WTC11 (cell line): Measurements from ENCODE around the gene TBC1D14. TPM values are rescaled to one million over a fixed set of nuclear protein-coding genes. Genes with fewer than 3 reads are reported as not detected.

Experiments used
- AFF4 ChIP-seq: sonication (generic); formaldehyde crosslinking; IDR thresholded peaks from 2 replicates; pipeline ENCODE4 v1.8.1; 2023; ENCODE audit warnings: mild to moderate bottlenecking, missing genetic modification reagents, borderline replicate concordance
- ARID4B ChIP-seq: sonication (generic); formaldehyde crosslinking; IDR thresholded peaks from 2 replicates; pipeline ENCODE4 v1.8.0; 2023; ENCODE audit warnings: missing genetic modification reagents, mild to moderate bottlenecking, borderline replicate concordance
- CTCF ChIP-seq: fragments of 200-600 bp; IDR thresholded peaks from 2 replicates; pipeline ENCODE4 v1.8.0; 2022; ENCODE audit warnings: antibody characterized with exemption
- FOXJ3 ChIP-seq: sonication (generic); formaldehyde crosslinking; IDR thresholded peaks from 2 replicates; pipeline ENCODE4 v1.9.0; 2021; ENCODE audit warnings: missing genetic modification reagents, mild to moderate bottlenecking, borderline replicate concordance
- FOXK1 ChIP-seq: sonication (generic); formaldehyde crosslinking; IDR thresholded peaks from 2 replicates; pipeline ENCODE4 v1.8.0; 2022; ENCODE audit warnings: mild to moderate bottlenecking, moderate library complexity, missing genetic modification reagents
- NR3C1 ChIP-seq: sonication (generic); formaldehyde crosslinking; conservative IDR thresholded peaks from 2 replicates; pipeline ENCODE4 v1.8.1; 2023; ENCODE audit warnings: low read depth, mild to moderate bottlenecking, missing genetic modification reagents
- SMAD4 ChIP-seq: sonication (generic); formaldehyde crosslinking; IDR thresholded peaks from 2 replicates; pipeline ENCODE4 v1.8.0; 2022; ENCODE audit warnings: mild to moderate bottlenecking, missing genetic modification reagents
- SP1 ChIP-seq: sonication (generic); formaldehyde crosslinking; conservative IDR thresholded peaks from 2 replicates; pipeline ENCODE4 v1.8.1; 2022; ENCODE audit warnings: missing genetic modification reagents
- STAT6 ChIP-seq: sonication (generic); formaldehyde crosslinking; conservative IDR thresholded peaks from 2 replicates; pipeline ENCODE4 v1.8.1; 2023; ENCODE audit warnings: mild to moderate bottlenecking, low read depth, missing genetic modification reagents, moderate library complexity
- ZNF232 ChIP-seq: sonication (generic); formaldehyde crosslinking; IDR thresholded peaks from 2 replicates; pipeline ENCODE4 v1.8.0; 2022; ENCODE audit warnings: mild to moderate bottlenecking, missing genetic modification reagents
- ZNF532 ChIP-seq: fragments of 250-450 bp; sonication (Bioruptor Pico); IDR thresholded peaks from 2 replicates; pipeline ENCODE4 v1.9.0; 2021; ENCODE audit warnings: mild to moderate bottlenecking, borderline replicate concordance
- total RNA-seq: library from RNA; stranded (reverse); gene quantifications from 3 replicates; pipeline ENCODE4 v1.2.3, GENCODE V29; 2021

Gene TBC1D14
- total RNA-seq, 1 experiment from 2014 or later: 45.1 TPM

- TF ChIP-seq AFF4 (CRISPR knock-in tag) (no peak), ZNF232 (CRISPR knock-in tag) (no peak), SP1 (CRISPR knock-in tag) (no peak), ARID4B (CRISPR knock-in tag) (no peak), SMAD4 (CRISPR knock-in tag) (no peak), STAT6 (CRISPR knock-in tag) (no peak), NR3C1 (no peak), CTCF (no peak), FOXJ3 (CRISPR knock-in tag) (no peak), FOXK1 (CRISPR knock-in tag) (no peak), ZNF532 (no peak)
Measured at GRCh38 chr4:7016512-7016911, 106.9 kb downstream of the TBC1D14 start (continued).
